Lower leg skin (tissue), 3 donors: ENCODE measurements around the gene ZFP42.

Experiments used
- POLR2A ChIP-seq, 2 donors: fragments of 450-650 bp; IDR thresholded peaks; one replicate each; pipeline ENCODE4 v1.6.1; 2016 to 2017; ENCODE audit warnings: antibody characterized with exemption in 2 of 2, mild to moderate bottlenecking in 1 of 2, moderate library complexity in 1 of 2
- TF ChIP-seq, protein P1 (sequence below), 3 donors: fragments of 450-650 bp; IDR thresholded peaks; one replicate each; pipeline ENCODE4 v1.5.1; 2016; ENCODE audit warnings: antibody characterized with exemption in 3 of 3, mild to moderate bottlenecking in 3 of 3, moderate library complexity in 2 of 3

DNA sequence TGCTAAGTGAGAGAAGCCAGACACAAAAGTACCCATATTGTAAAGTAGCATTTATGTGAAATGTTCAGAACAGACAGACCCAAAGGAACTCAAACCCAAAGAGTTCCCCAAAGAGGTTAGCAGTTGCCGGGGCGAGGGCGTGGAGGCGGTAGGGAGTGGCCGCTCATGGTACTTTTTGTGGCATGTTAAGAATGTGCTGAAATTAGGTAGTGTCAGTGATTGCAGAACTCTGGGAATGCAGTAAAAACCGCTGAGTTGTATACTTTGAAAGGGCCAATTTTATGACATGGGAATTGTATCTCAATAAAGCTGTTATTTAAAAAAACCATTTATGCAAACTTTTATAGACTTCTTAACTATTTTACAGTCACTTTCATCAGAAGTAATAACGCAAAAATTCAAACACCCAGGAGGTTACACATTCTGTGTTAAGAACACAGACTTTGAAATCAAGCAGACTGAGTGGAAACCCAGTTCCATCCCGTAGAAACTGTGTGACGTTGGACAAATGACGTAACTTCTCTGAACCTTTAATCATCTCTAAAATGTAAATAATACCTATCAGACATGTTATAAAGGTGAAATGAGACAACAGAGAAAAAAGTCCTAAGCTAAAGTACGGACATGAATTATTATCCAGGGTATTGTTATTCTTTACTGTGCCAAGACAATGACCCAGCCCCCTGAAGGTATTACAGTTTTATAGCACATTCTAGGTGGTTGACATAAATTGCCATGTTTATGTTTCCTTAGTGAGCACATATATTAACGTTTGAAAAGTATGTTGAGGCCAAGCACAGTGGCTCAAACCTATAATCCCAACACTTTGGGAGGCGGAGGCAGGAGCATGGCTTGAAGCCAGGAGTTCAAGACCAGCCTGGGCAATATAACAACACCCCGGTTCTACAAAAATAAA, 19.7 kb downstream of the ZFP42 start:
- TF ChIP-seq, protein P1, sequence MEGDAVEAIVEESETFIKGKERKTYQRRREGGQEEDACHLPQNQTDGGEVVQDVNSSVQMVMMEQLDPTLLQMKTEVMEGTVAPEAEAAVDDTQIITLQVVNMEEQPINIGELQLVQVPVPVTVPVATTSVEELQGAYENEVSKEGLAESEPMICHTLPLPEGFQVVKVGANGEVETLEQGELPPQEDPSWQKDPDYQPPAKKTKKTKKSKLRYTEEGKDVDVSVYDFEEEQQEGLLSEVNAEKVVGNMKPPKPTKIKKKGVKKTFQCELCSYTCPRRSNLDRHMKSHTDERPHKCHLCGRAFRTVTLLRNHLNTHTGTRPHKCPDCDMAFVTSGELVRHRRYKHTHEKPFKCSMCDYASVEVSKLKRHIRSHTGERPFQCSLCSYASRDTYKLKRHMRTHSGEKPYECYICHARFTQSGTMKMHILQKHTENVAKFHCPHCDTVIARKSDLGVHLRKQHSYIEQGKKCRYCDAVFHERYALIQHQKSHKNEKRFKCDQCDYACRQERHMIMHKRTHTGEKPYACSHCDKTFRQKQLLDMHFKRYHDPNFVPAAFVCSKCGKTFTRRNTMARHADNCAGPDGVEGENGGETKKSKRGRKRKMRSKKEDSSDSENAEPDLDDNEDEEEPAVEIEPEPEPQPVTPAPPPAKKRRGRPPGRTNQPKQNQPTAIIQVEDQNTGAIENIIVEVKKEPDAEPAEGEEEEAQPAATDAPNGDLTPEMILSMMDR (IDR thresholded peaks at IDR 0.05), result no peak
- no peak for TF ChIP-seq POLR2A (IDR thresholded peaks at IDR 0.05)
